ENCODE measurements around the gene SMAD2.
A peak's percentile ranks its signal among the peaks of the same experiment; 100 is the strongest.
"Not testable (repeated sequence)": the region's sequence is repeated elsewhere in the genome, so short reads cannot be mapped to it uniquely, and the experiment has no call there.

The SMAD2 gene

DNA sequence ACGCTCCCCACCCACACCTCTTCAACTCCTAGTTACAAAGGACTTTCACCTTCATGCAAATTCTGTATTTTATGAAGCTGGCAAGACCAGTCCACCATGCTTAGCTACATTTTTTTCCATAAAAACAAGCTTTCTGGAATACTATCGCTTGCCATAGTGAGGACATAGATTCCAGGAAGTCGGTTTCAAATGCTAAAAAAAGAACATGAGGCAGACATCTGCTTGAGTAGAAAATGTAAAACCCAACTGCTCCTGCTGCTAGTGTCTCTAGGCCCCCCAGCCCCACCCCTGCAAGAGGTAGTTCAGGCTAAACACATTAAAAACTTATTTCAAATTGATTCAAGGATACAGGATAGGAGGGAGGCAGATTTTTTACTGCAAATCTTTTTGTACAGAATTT, 148.9 kb downstream of the SMAD2 start:
- DNase-seq: no peak

DNA sequence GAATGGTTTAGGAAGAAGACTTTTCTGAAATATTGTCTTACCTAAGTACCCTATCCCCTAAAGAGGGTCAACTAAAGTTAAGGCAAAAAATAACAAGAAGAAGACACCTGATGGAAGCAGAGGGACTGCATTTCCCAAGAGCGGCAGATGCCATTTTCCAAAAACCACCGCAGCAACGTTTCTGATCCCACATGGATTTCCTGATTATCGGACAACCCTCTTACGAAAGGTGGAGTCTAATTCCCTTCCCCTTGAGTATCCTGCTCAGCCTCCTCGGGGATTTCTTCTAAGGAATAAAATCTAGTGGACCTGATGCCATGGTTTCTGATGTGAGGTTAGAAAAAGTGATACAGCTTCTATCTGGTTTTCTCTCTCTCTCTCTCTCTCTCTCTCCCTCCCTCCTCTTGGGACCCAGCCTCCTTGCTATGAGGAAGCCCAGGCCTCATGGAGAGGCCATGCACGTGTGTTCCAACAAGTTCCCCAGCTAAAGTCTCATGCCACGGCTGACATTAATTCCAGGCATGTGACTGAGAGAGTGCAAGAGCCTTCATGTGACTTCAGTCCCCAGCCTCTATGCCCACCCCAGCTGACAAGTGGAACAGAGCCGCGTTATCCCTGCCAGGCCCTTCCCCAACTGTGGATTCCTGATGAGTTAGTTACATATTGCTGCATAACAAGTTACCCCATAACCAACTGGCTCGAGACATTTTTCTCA, 150.3 kb downstream of the SMAD2 start:
- DNase-seq: no peak

DNA sequence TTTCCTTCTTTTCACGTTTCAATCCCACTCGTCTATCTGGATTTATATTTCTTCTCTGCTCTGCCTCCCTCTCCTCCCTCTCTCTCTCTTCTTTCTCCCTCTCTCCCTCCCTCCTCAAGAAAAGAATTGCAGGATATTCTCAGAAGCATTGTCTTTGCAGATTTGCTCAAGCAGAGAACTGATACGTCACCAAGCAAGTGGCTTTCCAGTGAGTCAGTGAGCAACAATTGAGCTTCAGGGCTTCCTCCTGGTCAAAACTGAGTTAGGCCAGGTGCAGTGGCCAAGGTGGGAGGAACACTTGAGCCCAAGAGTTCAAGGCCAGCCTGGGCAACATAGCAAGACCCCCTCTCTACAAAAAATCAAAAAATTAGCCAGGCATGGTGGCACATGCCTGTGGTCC, 151.1 kb downstream of the SMAD2 start:
- no peak for DNase-seq

DNA sequence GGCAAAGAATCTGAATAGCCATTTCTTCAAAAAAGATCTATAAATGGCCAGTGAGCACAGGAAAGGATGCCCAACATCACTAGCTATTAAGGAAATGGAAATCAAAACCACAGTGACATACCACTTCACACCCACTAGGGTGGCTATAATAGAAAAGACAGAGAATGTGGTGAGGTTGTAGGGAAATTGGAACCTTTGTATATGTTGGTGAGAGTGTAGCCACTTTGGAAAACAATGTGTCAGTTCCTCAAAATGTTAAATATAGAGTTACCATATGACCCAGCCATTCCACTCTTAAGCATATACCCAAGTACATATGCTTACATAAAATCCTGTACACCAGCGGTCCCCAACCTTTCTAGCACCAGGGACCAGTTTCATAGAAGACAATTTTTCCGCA, 152.8 kb downstream of the SMAD2 start:
- no peak for DNase-seq

DNA sequence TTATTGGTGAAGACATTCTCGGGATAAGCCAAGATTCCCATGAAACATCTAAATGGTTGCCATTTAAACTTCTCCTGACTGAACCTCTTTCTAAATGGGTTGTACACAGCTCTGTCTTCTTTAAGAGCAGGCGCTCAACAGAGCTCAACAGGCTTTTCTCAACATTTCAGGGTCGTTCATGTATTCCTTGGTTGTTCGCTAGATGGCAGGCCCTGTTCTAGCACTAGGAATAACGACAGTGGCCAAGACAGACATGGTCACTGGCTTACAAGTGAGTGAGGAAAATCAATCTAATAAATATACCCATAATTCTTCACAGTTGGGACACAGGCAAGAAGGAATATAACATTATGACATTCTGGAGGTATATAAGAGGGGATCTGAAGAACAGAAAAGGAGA, 154.5 kb downstream of the SMAD2 start:
- no peak for DNase-seq

DNA sequence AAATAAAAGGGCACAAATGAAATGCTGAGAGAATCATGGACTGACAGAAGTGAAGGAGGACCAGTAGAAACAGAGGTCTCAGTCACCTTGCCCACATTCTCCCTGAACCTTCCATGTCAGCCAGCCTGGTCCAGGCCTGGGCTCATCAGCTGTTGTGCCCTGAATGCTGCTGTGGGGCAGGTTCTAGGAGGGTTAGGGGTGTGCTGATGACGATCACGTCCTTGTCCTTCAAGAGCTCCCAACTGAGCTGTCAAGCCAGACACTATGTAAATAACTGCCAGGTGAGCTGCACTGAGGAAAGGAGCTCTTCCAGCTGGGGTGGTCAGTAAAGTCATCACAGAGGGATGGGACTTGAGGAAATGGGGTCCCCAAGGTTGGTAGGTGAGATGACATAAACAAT, 156.5 kb downstream of the SMAD2 start:
- no peak for DNase-seq

DNA sequence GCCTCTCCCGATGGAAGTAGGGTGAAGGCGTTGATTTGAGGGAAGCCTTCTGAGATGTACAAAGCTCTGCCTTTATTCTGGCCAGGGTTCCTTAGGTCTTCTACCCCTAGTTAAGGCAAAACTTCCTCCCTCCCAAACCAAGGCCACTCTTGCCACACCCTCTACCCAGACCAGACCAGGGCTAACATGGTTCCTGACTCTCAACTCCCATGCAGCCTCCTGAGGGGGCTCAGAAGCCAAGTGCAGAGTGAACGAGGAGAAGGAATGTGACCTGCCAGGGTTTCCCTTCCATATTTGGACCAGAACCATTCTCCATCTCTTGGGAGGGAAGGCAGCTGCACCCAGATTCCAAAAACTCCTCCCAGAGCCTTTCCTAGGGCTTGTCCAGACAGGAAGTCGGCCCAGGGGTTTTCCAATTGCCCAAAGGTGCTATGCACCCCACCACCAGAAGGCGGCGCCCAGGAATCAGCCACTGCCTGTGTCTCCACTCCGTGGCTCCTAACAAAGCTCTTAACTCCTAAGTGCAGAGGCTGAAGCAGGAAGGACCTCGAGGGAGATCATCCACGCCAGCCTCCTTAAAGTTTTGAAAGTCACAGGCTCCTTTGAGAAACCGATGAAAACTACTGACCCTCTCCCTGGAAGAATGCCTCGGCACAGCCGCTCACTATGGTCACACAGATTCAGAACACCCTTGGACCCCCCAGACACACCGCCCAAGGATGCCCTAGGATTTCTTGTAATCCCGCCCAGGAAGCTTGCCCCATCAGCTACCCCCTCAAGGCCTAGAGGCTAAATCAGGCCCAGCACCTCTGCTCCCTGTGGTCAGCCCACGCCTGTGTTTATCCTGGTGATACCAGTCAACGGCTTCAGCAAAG, 157.8 kb downstream of the SMAD2 start:
- peak; percentile 76 for DNase-seq

DNA sequence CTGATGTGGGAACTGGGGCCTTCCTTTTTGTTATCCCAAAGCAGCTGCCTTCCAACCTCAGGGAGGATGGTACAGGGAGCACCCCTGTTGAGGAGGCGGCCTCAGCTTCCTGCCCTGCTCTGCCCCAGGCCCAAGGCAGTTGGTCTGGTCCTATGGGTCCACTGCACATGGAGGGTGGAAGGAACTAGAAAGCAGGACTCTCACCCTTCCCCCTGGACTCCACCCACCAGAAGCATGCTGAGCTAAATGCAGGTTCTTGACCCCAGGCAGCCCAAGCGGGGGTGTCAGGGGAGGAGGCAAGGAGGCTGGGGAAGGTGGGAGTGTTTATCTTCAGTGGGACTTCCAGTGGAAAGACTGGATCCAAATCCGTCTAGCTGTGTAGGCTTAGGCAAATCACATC, 158.5 kb downstream of the SMAD2 start:
- no peak for DNase-seq

DNA sequence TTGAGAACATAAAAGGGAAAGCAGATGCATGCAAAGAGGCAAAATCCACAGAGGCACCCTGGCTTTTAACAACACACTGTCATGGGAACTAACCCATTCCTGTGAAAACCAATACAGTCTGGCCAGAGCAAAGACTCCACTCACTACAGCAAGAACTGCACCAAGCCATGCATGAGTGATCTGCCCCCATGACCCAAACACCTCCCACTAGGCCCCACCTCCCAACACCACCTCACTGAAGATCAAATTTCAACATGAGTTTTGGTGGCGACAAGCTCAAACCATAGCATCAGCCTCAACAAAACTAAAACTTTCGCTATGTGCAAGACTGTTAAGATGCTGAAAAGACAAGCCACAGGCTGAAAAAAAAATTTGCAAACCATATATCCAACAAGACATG, 162.8 kb downstream of the SMAD2 start:
- no peak for DNase-seq

DNA sequence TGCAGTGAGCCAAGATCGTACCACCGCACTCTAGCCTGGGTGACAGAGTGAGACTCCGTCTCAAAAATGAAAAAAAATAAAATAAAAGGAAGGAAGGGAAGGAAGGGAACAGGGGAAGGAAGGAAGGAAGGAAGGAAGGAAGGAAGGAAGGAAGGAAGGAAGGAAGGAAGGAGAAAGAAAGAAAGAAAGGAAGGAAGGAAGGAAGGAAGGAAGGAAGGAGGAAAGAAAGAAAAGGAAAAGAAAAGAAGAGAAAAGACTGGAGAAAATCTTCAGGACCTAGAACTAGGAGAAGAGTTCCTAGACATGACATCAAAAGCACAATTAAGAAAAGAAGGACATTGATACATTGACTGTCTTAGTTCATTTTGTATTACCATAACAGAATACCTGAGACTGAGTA, 163.3 kb downstream of the SMAD2 start:
- not testable (repeated sequence) for DNase-seq

All from stimulated activated CD4-positive, alpha-beta T cell treated with anti-CD3 and anti-CD28 coated beads, Interleukin-15, amount 100 ng/mL, for 24 hours (primary cell).